Nephron (organoid): ENCODE data around the gene DDX28.

Experiments
- H3K27ac Mint-ChIP-seq, 3 experiments: 2 replicates each; pipeline ENCODE4 v1.8.0; 2020; ENCODE audit warnings: mixed read lengths in 3 of 3, mild to moderate bottlenecking in 2 of 3, moderate library complexity in 1 of 3
- H3K27me3 Mint-ChIP-seq: 2 replicates; pipeline ENCODE4 v1.8.0; 2021; ENCODE audit warnings: low read depth, mild to moderate bottlenecking, moderate library complexity, mixed read lengths
- H3K36me3 Mint-ChIP-seq: 2 replicates; pipeline ENCODE4 v1.8.0; 2020; ENCODE audit warnings: low read depth, mixed read lengths
- H3K4me1 Mint-ChIP-seq: 2 replicates; pipeline ENCODE4 v1.8.0; 2020; ENCODE audit warnings: mixed read lengths
- H3K4me3 Mint-ChIP-seq, 3 experiments: 2 replicates each; pipeline ENCODE4 v1.8.0; 2020; ENCODE audit warnings: mild to moderate bottlenecking in 3 of 3, mixed read lengths in 3 of 3, moderate library complexity in 2 of 3
- H3K9me3 Mint-ChIP-seq: 2 replicates; pipeline ENCODE4 v1.8.0; 2020; ENCODE audit warnings: mixed read lengths
- CTCF ChIP-seq, 3 experiments: fragments of 200-600 bp; sonication (generic); IDR thresholded peaks; one replicate each; pipeline ENCODE4 v1.5.0; 2021; ENCODE audit warnings: antibody characterized with exemption in 3 of 3; ENCODE audit not compliant: unreplicated experiment in 3 of 3

The DDX28 gene

GRCh38 chr16:68046106-68046505, 23.1 kb upstream of the DDX28 start:
- Mint-ChIP-seq H3K27me3 (no peaks in the 10 kb centered on the region), H3K4me3 (no peak overlapping the region), H3K36me3 (peaks cover 31% of the 10 kb centered on the region), H3K4me1 (no peaks in the 10 kb centered on the region), H3K9me3 (no peaks in the 10 kb centered on the region), H3K27ac (no peak overlapping the region)
- no peak for TF ChIP-seq CTCF (IDR thresholded peaks at IDR 0.05; ENCODE audit: unreplicated experiment in 3 of 3)

GRCh38 chr16:68041783-68042182, 18.8 kb upstream of the DDX28 start:
- no peak for TF ChIP-seq CTCF (IDR thresholded peaks at IDR 0.05; ENCODE audit: unreplicated experiment in 3 of 3)
- no peak overlapping the region for H3K4me3 Mint-ChIP-seq
- no peaks in the 10 kb centered on the region for H3K9me3 Mint-ChIP-seq
- H3K4me1 Mint-ChIP-seq, result no peaks in the 10 kb centered on the region
- H3K36me3 Mint-ChIP-seq, result peaks cover 24% of the 10 kb centered on the region
- H3K27ac Mint-ChIP-seq, result no peak overlapping the region
- H3K27me3 Mint-ChIP-seq, result no peaks in the 10 kb centered on the region

- no peaks in the 10 kb centered on the region for H3K9me3 Mint-ChIP-seq
- H3K4me1 Mint-ChIP-seq, result no peaks in the 10 kb centered on the region
- no peak overlapping the region for H3K4me3 Mint-ChIP-seq
Measured at GRCh38 chr16:68040506-68041288, 17.7 kb upstream of the DDX28 start.

GRCh38 chr16:68037841-68038597, 15.0 kb upstream of the DDX28 start:
- Mint-ChIP-seq H3K4me1 (no peaks in the 10 kb centered on the region), H3K27ac (no peak overlapping the region), H3K4me3 (no peak overlapping the region), H3K27me3 (no peaks in the 10 kb centered on the region), H3K9me3 (no peaks in the 10 kb centered on the region), H3K36me3 (peaks cover 20% of the 10 kb centered on the region)
- TF ChIP-seq CTCF (IDR thresholded peaks at IDR 0.05; ENCODE audit: unreplicated experiment in 3 of 3), result no peak

More at GRCh38 chr16:68040506-68041288, 17.7 kb upstream of the DDX28 start:
- H3K27me3 Mint-ChIP-seq, result no peaks in the 10 kb centered on the region
- H3K27ac Mint-ChIP-seq, result peak overlapping the region in 1 of 3 experiments; percentile 35
- TF ChIP-seq CTCF (IDR thresholded peaks at IDR 0.05; ENCODE audit: unreplicated experiment in 3 of 3), result peak; percentile 71 to 75 (median 74)
- peaks cover 20% of the 10 kb centered on the region for H3K36me3 Mint-ChIP-seq

- H3K36me3 Mint-ChIP-seq, result peaks cover 16% of the 10 kb centered on the region
- H3K9me3 Mint-ChIP-seq, result no peaks in the 10 kb centered on the region
- no peak overlapping the region for H3K4me3 Mint-ChIP-seq
- H3K4me1 Mint-ChIP-seq, result no peaks in the 10 kb centered on the region
- no peak overlapping the region for H3K27ac Mint-ChIP-seq
- no peak for TF ChIP-seq CTCF (IDR thresholded peaks at IDR 0.05; ENCODE audit: unreplicated experiment in 3 of 3)
- no peaks in the 10 kb centered on the region for H3K27me3 Mint-ChIP-seq
Measured at GRCh38 chr16:68035227-68035626, 12.2 kb upstream of the DDX28 start.
